Measurements from ENCODE around the gene UVRAG.

UVRAG gene

GRCh38 chr11:76030968-76031590 is 216.1 kb downstream of the UVRAG start:
- FAIRE-seq (no peak), DNase-seq (ENCODE audit: insufficient read length, low spot score) (no peak)
- TF ChIP-seq POLR2AphosphoS5 (IDR thresholded peaks at IDR 0.05; ENCODE audit: low read depth, low read length) = no peak
- TF ChIP-seq SPI1 (IDR thresholded peaks at IDR 0.05; ENCODE audit: low read depth, low read length) = no peak
- no peak for TF ChIP-seq PAX5 (IDR thresholded peaks at IDR 0.05; ENCODE audit: insufficient read depth, low read length, severe bottlenecking)
- TF ChIP-seq POU2F2 (IDR thresholded peaks at IDR 0.05; ENCODE audit: low read depth, low read length) = no peak
- no peak for TF ChIP-seq TAF1 (IDR thresholded peaks at IDR 0.05; ENCODE audit: low read depth, low read length)
- no peak for TF ChIP-seq POLR2A (IDR thresholded peaks at IDR 0.05; ENCODE audit: low read depth, low read length)

- FAIRE-seq = no peak
Observed at GRCh38 chr11:76033699-76034098, 218.7 kb downstream of the UVRAG start.

GRCh38 chr11:76035020-76035419 is 220.0 kb downstream of the UVRAG start:
- no peak for FAIRE-seq
- DNase-seq (ENCODE audit: insufficient read length, low spot score) = no peak
- TF ChIP-seq SPI1 (IDR thresholded peaks at IDR 0.05; ENCODE audit: low read depth, low read length) = no peak
- no peak for TF ChIP-seq POU2F2 (IDR thresholded peaks at IDR 0.05; ENCODE audit: low read depth, low read length)
- TF ChIP-seq PAX5 (IDR thresholded peaks at IDR 0.05; ENCODE audit: insufficient read depth, low read length, severe bottlenecking) = no peak
- no peak for TF ChIP-seq POLR2AphosphoS5 (IDR thresholded peaks at IDR 0.05; ENCODE audit: low read depth, low read length)
- no peak for TF ChIP-seq TAF1 (IDR thresholded peaks at IDR 0.05; ENCODE audit: low read depth, low read length)
- no peak for TF ChIP-seq POLR2A (IDR thresholded peaks at IDR 0.05; ENCODE audit: low read depth, low read length)

More at GRCh38 chr11:76033699-76034098, 218.7 kb downstream of the UVRAG start:
- TF ChIP-seq POLR2AphosphoS5 (IDR thresholded peaks at IDR 0.05; ENCODE audit: low read depth, low read length) (no peak), SPI1 (IDR thresholded peaks at IDR 0.05; ENCODE audit: low read depth, low read length) (peak; percentile 77), TAF1 (IDR thresholded peaks at IDR 0.05; ENCODE audit: low read depth, low read length) (no peak), POU2F2 (IDR thresholded peaks at IDR 0.05; ENCODE audit: low read depth, low read length) (no peak), POLR2A (IDR thresholded peaks at IDR 0.05; ENCODE audit: low read depth, low read length) (no peak), PAX5 (IDR thresholded peaks at IDR 0.05; ENCODE audit: insufficient read depth, low read length, severe bottlenecking) (no peak)
- no peak for DNase-seq (ENCODE audit: insufficient read length, low spot score)

- no peak for TF ChIP-seq TAF1 (IDR thresholded peaks at IDR 0.05; ENCODE audit: low read depth, low read length)
- TF ChIP-seq POLR2AphosphoS5 (IDR thresholded peaks at IDR 0.05; ENCODE audit: low read depth, low read length) = no peak
- no peak for TF ChIP-seq SPI1 (IDR thresholded peaks at IDR 0.05; ENCODE audit: low read depth, low read length)
- no peak for FAIRE-seq
- no peak for DNase-seq (ENCODE audit: insufficient read length, low spot score)
Observed at GRCh38 chr11:76038608-76039007, 223.6 kb downstream of the UVRAG start.

- no peak for TF ChIP-seq SPI1 (IDR thresholded peaks at IDR 0.05; ENCODE audit: low read depth, low read length)
- TF ChIP-seq POU2F2 (IDR thresholded peaks at IDR 0.05; ENCODE audit: low read depth, low read length) = no peak
- TF ChIP-seq POLR2A (IDR thresholded peaks at IDR 0.05; ENCODE audit: low read depth, low read length) = no peak
- no peak for TF ChIP-seq TAF1 (IDR thresholded peaks at IDR 0.05; ENCODE audit: low read depth, low read length)
- TF ChIP-seq PAX5 (IDR thresholded peaks at IDR 0.05; ENCODE audit: insufficient read depth, low read length, severe bottlenecking) = no peak
- TF ChIP-seq POLR2AphosphoS5 (IDR thresholded peaks at IDR 0.05; ENCODE audit: low read depth, low read length) = no peak
- no peak for DNase-seq (ENCODE audit: insufficient read length, low spot score)
- FAIRE-seq = no peak
Observed at GRCh38 chr11:76041208-76041607, 226.2 kb downstream of the UVRAG start.

- no peak for DNase-seq (ENCODE audit: insufficient read length, low spot score)
- TF ChIP-seq TAF1 (IDR thresholded peaks at IDR 0.05; ENCODE audit: low read depth, low read length) (no peak), POLR2A (IDR thresholded peaks at IDR 0.05; ENCODE audit: low read depth, low read length) (no peak), PAX5 (IDR thresholded peaks at IDR 0.05; ENCODE audit: insufficient read depth, low read length, severe bottlenecking) (no peak), SPI1 (IDR thresholded peaks at IDR 0.05; ENCODE audit: low read depth, low read length) (no peak), POU2F2 (IDR thresholded peaks at IDR 0.05; ENCODE audit: low read depth, low read length) (no peak), POLR2AphosphoS5 (IDR thresholded peaks at IDR 0.05; ENCODE audit: low read depth, low read length) (no peak)
- FAIRE-seq = no peak
Observed at GRCh38 chr11:76044750-76045320, 229.8 kb downstream of the UVRAG start.

- TF ChIP-seq POLR2A (IDR thresholded peaks at IDR 0.05; ENCODE audit: low read depth, low read length) (no peak), TAF1 (IDR thresholded peaks at IDR 0.05; ENCODE audit: low read depth, low read length) (no peak), POU2F2 (IDR thresholded peaks at IDR 0.05; ENCODE audit: low read depth, low read length) (no peak), POLR2AphosphoS5 (IDR thresholded peaks at IDR 0.05; ENCODE audit: low read depth, low read length) (no peak), PAX5 (IDR thresholded peaks at IDR 0.05; ENCODE audit: insufficient read depth, low read length, severe bottlenecking) (no peak), SPI1 (IDR thresholded peaks at IDR 0.05; ENCODE audit: low read depth, low read length) (no peak)
- FAIRE-seq (no peak), DNase-seq (ENCODE audit: insufficient read length, low spot score) (no peak)
Observed at GRCh38 chr11:76047231-76047630, 232.2 kb downstream of the UVRAG start.

- no peak for TF ChIP-seq SPI1 (IDR thresholded peaks at IDR 0.05; ENCODE audit: low read depth, low read length)
- no peak for TF ChIP-seq POLR2A (IDR thresholded peaks at IDR 0.05; ENCODE audit: low read depth, low read length)
- TF ChIP-seq POLR2AphosphoS5 (IDR thresholded peaks at IDR 0.05; ENCODE audit: low read depth, low read length) = no peak
- no peak for TF ChIP-seq TAF1 (IDR thresholded peaks at IDR 0.05; ENCODE audit: low read depth, low read length)
- TF ChIP-seq POU2F2 (IDR thresholded peaks at IDR 0.05; ENCODE audit: low read depth, low read length) = no peak
- TF ChIP-seq PAX5 (IDR thresholded peaks at IDR 0.05; ENCODE audit: insufficient read depth, low read length, severe bottlenecking) = no peak
- DNase-seq (ENCODE audit: insufficient read length, low spot score) (no peak), FAIRE-seq (no peak)
Observed at GRCh38 chr11:76047766-76048165, 232.8 kb downstream of the UVRAG start.

- FAIRE-seq = no peak
- no peak for DNase-seq (ENCODE audit: insufficient read length, low spot score)
- no peak for TF ChIP-seq POLR2A (IDR thresholded peaks at IDR 0.05; ENCODE audit: low read depth, low read length)
- no peak for TF ChIP-seq SPI1 (IDR thresholded peaks at IDR 0.05; ENCODE audit: low read depth, low read length)
- no peak for TF ChIP-seq TAF1 (IDR thresholded peaks at IDR 0.05; ENCODE audit: low read depth, low read length)
- no peak for TF ChIP-seq POLR2AphosphoS5 (IDR thresholded peaks at IDR 0.05; ENCODE audit: low read depth, low read length)
- no peak for TF ChIP-seq POU2F2 (IDR thresholded peaks at IDR 0.05; ENCODE audit: low read depth, low read length)
- TF ChIP-seq PAX5 (IDR thresholded peaks at IDR 0.05; ENCODE audit: insufficient read depth, low read length, severe bottlenecking) = no peak
Observed at GRCh38 chr11:76048763-76049162, 233.8 kb downstream of the UVRAG start.

Measured in GM12891 (cell line).